KOPT-K1 (cell line): ENCODE data around the gene ASXL2.

Source experiments
- H3K27ac ChIP-seq: fragments of 200-600 bp; sonication (generic); 2 replicates; pipeline ENCODE4 v1.5.1; 2016; ENCODE audit warnings: antibody characterized with exemption, mild to moderate bottlenecking, low read depth, low read length; ENCODE audit not compliant: poor library complexity, severe bottlenecking
- H3K36me3 ChIP-seq: fragments of 200-600 bp; sonication (generic); 2 replicates; pipeline ENCODE4 v1.5.1; 2017; ENCODE audit warnings: antibody characterized with exemption, mild to moderate bottlenecking, low read length, moderate library complexity; ENCODE audit not compliant: insufficient read depth
- H3K9me3 ChIP-seq: fragments of 200-600 bp; sonication (generic); 2 replicates; pipeline ENCODE4 v1.5.1; 2017; ENCODE audit warnings: antibody characterized with exemption, low read length, mild to moderate bottlenecking; ENCODE audit not compliant: insufficient read depth, poor library complexity, severe bottlenecking

Gene ASXL2

DNA sequence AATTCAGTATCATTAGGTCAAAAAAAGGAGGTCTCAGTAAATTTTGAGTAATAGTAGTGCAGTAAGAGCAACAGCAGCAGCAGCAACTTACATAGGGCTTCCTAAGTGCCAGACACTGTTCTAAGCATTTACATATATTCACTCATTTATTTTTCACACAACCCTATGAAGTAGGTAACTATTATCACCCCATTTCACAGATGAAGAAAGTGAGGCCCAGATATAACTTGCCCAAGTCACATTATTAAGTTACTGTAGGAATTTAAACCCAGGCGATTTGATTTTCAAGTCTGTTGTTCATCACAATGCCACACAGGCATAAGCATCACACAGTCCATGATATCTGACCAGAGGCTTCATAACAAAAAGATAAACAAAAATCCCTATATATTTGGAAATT, 114.7 kb downstream of the ASXL2 start:
- peaks cover 80% of the 10 kb centered on the region for H3K36me3 ChIP-seq
- no peak overlapping the region for H3K27ac ChIP-seq
- H3K9me3 ChIP-seq: no peaks in the 10 kb centered on the region

DNA sequence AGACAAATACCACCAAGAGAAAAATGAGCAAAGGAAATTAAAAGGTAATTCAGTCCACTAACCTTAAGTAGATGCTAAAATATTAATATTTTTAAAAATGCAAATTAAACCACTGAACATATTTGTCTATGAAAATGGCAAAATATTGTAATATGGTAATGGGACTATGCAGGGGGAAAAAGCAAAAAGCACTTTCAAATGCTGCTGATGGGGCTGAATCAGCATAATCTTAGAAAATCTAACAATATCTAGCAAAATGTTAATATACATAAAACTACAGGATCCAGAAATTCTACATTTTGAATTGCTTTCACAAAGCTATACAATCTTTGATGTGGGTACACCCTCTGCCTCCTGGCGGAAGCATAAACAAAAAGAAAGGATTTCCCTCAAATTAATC, 118.0 kb downstream of the ASXL2 start:
- no peak overlapping the region for H3K27ac ChIP-seq
- H3K36me3 ChIP-seq: peaks cover 73% of the 10 kb centered on the region
- no peaks in the 10 kb centered on the region for H3K9me3 ChIP-seq

DNA sequence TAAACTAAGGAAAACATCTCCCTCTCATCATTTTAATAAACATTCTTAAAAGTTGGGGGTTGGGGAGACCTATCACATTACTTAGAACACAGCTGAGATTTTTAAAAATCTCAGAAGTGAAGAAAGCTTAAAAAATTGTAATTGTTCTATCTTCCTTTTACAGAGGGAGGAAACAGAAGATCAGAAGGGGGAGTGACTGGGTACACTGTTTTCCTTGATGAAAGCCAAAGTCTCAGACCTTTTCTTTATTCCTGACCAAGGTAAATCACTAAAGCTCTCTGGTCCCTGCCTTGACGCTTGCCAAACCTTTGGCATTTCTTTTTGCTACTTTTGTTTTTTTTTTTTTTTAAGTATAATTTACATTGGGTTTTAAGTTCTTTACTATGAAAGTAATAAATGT, 119.9 kb downstream of the ASXL2 start:
- Histone ChIP-seq H3K36me3 (peaks cover 75% of the 10 kb centered on the region), H3K9me3 (no peaks in the 10 kb centered on the region), H3K27ac (no peak overlapping the region)

DNA sequence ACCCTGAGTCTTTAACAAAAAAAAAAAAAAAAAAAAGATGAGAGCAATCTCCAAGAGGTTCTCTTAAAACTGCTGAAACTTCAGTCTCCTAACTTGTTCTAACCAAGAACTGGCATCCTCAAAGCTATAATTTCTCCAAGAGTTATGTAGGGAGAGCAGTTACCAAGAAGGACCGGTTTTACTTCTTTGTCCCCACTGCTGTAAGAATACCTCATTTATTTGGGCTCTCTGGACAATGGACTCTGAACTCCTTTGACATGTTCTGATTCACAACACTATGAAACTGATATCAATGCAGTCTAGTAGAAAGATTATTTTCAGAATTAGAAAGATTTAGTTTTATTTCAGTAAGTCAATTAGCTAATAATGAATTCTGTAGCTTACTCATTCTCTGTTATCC, 120.4 kb downstream of the ASXL2 start:
- Histone ChIP-seq H3K9me3 (no peaks in the 10 kb centered on the region), H3K27ac (no peak overlapping the region), H3K36me3 (peaks cover 75% of the 10 kb centered on the region)

DNA sequence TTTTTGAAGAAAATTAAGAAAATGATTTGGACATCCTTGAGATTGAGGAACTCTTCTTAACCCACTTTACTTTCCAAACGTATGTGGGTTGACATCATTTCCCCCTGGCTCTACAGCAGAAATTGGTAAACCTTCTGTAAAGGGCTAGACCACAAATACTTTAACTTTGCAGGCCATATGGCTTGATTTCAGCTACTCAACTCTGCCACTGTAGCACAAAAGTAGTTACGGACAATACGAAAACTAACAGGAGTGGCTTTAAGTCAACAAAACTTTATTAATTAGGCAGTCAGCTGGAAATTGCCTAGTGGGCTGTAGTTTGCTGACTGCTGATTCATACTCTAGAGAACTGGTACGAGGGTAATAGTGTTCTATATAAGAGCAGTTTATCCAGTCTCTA, 121.8 kb downstream of the ASXL2 start:
- no peaks in the 10 kb centered on the region for H3K9me3 ChIP-seq
- H3K36me3 ChIP-seq: peaks cover 81% of the 10 kb centered on the region
- no peak overlapping the region for H3K27ac ChIP-seq

DNA sequence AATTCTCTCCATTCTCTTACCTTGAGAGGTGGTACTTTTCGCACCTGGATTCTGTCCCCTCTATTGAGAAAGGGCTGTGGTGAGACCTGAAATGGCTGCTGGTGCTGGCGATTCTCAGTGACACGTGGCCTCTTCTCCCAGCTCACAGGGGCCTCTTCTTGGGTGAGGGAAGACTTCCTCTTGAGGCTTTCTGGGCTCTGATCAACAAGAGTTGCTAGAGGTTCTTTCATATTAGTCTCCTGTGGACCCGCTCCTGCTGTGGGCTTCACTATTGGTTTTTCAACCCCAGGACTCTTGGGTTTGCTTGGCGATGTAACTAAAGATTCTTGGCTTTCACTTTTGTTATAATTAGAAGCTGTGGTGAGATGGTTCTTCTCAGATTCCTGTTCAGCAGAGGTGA, 128.6 kb downstream of the ASXL2 start:
- Histone ChIP-seq H3K9me3 (no peaks in the 10 kb centered on the region), H3K27ac (peak overlapping the region; percentile 39), H3K36me3 (peaks cover 83% of the 10 kb centered on the region)

DNA sequence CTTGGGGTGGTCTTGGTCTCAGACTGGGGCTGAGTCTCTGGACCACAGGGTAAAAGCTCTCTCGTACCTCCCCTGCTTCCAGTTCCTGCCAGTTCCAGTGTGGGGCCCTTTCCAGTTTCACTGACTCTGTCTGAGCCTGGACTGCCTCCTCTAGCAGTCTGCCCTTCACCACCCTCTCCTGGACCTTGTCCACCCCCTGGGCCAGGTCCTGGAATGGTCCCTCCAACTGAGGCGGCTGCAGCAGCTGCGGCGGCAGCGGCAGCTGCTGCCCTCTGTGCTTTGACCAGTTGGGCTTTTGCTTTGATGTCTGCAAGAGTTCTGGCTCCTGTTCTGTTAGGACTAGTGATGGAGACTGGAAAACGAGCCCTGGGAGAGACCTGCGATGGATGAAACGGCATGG, 134.2 kb downstream of the ASXL2 start:
- no peaks in the 10 kb centered on the region for H3K9me3 ChIP-seq
- no peak overlapping the region for H3K27ac ChIP-seq
- H3K36me3 ChIP-seq: peaks cover 78% of the 10 kb centered on the region

DNA sequence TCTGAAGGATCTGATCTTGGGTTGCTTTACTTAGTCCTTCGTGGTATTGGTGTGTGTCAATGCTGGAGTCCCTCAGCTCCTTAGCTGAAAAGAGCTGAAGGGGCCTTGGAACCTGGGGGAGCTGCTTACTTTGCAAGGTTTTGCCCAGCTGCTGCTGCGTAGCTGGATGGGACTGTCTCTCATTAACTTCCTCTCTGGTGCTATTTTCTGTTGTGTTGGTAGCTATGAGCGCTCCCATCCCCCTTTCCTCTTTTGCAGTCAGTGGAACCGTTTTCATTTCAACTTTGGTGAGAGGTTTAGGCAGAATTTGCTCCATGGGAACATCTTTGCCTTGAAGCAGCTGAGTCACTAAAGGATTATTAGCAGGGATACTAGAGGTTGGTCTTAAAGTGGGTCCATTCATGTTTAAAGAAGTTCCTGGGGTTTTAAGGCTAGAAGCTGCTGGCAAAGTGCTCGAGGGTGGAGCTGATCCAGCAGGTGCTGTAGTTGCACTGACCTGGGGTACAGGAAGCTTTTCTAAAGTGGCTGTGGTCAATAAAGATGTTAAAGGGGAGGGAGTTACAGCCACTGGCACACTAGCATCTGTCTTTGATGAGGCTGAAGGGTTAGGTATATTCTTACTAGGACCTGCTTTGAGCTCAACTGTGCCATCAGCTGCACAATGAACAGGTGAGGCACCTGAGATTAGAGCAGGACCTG, 135.0 kb downstream of the ASXL2 start:
- Histone ChIP-seq H3K36me3 (peaks cover 70% of the 10 kb centered on the region), H3K9me3 (no peaks in the 10 kb centered on the region), H3K27ac (no peak overlapping the region)

DNA sequence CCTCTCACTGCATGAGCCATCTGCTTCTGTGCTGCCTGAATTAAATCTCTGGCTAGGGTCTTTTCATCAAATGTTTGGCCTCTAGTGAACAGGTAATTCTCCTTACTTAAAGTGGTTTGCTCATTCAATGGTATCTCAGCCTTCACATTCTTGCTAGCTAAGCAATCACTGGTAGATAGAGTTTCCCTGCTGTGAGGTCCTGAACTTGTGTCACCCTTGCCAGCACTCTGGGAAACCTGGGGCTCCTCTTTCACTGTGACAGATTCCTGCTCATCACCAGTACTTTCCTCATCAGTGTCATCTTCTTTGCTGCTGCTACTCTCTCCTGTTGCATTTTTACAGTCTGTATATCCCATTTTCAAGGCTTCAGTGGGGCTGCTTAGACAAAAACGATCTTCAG, 135.8 kb downstream of the ASXL2 start:
- Histone ChIP-seq H3K36me3 (peaks cover 63% of the 10 kb centered on the region), H3K27ac (no peak overlapping the region), H3K9me3 (no peaks in the 10 kb centered on the region)

DNA sequence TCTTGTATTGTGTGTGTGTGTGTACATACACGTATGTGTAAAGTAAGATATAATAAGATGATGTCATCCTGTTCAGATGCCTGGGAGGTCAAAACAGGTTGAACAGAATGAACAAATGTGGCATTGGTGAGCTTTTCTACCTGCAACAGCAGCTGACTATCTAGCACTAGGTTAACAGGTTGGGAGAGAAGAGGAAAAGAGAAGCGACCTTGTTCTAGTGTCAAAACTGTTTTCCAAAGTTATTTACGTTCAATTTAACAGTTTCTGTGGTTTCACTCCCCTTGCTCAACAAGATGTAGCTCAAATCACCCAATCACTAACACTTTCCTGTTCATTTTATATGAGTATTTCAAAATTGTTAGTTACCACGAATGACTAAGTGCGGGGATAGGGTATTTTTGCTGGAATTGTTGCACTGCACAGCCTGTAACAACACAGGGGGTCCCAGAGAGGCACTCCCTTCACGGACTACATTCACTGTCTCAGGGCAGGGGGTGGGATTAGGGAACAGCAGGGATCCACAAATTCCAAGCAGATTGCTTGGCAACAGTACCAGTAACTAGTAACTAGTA, 137.4 kb downstream of the ASXL2 start:
- H3K36me3 ChIP-seq: peaks cover 58% of the 10 kb centered on the region
- H3K9me3 ChIP-seq: no peaks in the 10 kb centered on the region
- no peak overlapping the region for H3K27ac ChIP-seq

DNA sequence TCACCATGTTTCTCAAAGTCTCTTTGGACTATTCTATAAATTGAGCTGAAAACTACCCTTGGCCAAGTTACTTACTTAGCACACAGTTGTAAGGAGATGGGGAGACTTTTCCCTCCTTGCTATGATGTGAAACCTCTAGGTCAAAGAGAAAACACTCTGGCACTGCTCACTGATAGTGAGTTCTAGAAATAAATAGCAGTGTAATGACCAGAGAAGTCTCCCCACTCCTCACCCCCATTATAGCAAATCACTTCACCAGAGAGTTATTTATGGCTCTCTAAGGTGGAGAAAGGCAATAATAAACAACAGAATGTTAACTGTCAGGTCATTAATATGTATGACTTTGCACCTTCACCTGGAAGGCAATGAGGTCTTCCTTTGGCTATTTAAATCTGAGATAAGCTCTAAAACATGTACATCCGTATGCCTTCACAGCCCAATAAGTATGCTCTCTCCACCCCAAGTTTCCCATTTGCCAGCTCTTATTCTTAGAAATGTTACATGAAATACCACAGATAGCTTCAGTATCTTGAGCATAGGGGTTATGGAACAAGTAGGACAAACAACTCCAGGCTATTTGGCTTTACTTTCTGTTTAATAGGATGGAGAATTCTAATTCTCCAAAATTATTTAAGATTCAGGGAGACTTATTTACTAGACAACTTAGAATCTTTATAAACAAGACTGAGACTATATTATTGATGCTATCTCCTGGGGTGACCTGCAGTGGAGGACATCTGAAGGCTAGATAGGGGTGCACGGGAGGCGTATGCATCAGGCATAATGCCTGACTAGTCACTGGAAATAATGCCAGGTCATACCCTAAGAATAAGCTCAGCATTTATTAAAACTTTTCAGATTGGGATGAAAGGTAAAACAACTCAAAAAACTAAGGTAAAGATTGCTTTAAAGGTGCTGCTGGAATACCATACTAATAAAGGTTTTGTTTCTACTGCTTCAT, 139.6 kb downstream of the ASXL2 start:
- Histone ChIP-seq H3K9me3 (no peaks in the 10 kb centered on the region), H3K27ac (no peak overlapping the region), H3K36me3 (peaks cover 41% of the 10 kb centered on the region)

DNA sequence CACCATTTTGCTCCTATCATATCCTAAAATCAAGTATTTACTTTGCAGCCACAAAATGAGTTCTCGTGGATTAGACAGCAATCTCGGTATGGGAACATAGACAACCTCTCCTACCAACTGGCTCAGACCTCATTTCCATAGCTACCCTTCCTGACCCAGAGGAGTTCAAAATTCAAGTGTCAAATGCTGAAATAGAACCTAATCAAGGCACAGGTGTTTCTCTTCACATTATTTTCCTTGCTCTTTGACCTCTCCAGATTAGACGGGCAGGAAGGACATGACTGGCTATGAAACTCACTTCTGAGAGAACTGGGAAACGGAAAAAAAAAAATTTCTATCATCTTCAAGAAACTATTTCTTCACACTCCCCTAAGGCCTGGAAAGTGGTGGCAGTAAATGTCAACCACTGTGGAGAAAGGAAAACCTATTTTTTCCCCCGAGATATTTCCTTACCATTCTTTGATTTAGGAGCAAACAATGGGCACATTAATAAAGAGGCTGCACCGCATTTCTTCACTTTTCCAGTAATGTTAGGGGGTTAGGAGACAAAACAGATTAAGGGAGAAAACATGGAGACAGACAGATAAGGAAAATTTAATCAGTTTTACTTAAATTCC, 141.3 kb downstream of the ASXL2 start:
- Histone ChIP-seq H3K36me3 (peaks cover 24% of the 10 kb centered on the region), H3K27ac (no peak overlapping the region), H3K9me3 (no peaks in the 10 kb centered on the region)

DNA sequence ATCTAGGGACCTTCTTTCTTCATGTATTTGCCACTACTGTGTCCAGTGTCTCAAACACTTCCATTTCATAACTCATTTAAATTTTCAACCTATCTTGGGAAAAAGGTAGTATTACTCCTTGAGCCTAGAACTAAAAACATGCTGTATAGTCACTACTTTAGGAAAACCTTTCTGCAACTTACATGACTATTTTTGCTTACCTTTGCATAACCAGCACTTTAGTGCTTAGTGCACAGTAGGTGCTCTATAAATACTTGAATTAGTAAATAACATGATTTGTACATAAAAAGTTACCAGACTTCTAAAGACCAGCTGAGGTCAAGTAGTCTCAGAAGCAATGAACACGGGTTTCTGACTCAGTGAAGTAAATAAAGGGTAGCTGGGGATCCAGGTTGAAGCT, 142.5 kb downstream of the ASXL2 start:
- no peaks in the 10 kb centered on the region for H3K9me3 ChIP-seq
- peaks cover 12% of the 10 kb centered on the region for H3K36me3 ChIP-seq
- no peak overlapping the region for H3K27ac ChIP-seq

DNA sequence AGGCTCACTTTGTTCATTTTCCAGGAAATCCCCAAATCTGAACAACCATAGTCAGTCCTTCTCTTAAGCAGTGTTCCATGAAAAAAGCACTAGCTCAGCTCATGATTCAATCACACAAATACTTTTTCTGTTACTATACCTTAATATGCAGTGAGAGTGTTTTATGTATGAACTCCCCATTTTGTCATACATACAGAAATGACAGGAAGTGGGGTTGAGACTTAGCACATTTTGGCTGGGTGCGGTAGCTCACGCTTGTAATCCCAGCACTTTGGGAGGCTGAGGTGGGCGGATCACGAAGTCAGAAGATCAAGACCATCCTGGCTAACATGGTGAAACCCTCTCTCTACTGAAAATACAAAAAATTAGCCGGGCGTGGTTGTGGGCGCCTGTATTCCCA, 149.7 kb downstream of the ASXL2 start:
- no peaks in the 10 kb centered on the region for H3K9me3 ChIP-seq
- H3K36me3 ChIP-seq: no peaks in the 10 kb centered on the region
- H3K27ac ChIP-seq: no peak overlapping the region

DNA sequence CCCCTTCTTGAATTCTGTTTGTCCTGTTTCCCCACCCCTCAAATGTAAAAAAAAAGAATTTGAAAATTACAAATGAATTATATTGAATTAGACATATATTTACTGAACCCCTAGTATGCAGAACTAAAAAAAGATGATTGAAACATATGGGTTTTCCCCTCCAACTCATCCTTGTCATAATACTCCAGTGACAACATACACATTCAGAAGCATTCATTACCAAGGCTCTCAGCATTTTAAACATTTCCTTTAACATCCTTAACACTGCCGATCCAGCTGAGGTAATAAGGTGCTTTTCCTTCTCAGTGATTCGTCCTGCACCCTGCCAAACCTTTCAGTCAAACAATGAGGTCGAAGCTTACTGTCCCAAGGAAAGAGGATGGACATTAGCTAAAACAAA, 151.8 kb downstream of the ASXL2 start:
- Histone ChIP-seq H3K36me3 (no peaks in the 10 kb centered on the region), H3K9me3 (no peaks in the 10 kb centered on the region), H3K27ac (no peak overlapping the region)
